NCI-H748 (cell line): Measurements from ENCODE around the gene TMPRSS7.

ENCODE experiments used
- DNase-seq: peaks from one replicate; lab custom pipeline; 2025; ENCODE audit not compliant: unreplicated experiment; lab: John Stamatoyannopoulos, UW

TMPRSS7 gene, protein sequence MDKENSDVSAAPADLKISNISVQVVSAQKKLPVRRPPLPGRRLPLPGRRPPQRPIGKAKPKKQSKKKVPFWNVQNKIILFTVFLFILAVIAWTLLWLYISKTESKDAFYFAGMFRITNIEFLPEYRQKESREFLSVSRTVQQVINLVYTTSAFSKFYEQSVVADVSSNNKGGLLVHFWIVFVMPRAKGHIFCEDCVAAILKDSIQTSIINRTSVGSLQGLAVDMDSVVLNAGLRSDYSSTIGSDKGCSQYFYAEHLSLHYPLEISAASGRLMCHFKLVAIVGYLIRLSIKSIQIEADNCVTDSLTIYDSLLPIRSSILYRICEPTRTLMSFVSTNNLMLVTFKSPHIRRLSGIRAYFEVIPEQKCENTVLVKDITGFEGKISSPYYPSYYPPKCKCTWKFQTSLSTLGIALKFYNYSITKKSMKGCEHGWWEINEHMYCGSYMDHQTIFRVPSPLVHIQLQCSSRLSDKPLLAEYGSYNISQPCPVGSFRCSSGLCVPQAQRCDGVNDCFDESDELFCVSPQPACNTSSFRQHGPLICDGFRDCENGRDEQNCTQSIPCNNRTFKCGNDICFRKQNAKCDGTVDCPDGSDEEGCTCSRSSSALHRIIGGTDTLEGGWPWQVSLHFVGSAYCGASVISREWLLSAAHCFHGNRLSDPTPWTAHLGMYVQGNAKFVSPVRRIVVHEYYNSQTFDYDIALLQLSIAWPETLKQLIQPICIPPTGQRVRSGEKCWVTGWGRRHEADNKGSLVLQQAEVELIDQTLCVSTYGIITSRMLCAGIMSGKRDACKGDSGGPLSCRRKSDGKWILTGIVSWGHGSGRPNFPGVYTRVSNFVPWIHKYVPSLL

DNA sequence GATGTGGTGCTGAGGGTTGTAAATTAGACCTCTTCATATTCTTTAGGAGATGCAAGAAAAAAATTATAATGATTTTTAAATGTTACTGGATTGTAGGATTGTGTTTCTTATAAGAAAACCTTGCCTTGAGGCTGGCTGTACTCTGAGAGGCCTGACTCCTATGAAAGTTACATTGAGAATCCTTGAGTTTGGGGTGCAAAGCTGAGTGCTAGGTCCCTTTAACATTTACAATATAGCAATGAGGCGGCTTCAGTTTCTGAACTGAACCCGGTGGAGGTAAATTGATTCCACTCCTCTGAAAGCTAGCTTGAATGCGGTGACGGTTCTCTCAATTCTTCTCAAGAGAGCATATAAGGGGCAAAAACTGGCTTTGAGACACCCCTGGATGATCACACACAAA lies at the start of gene TMPRSS7:
Gene TMPRSS7, plus strand, starts transcription at position 301 of the 400 bp plus-strand sequence. CDS start 110 bp downstream, outside the sequence.
- DNase-seq = no peak

DNA sequence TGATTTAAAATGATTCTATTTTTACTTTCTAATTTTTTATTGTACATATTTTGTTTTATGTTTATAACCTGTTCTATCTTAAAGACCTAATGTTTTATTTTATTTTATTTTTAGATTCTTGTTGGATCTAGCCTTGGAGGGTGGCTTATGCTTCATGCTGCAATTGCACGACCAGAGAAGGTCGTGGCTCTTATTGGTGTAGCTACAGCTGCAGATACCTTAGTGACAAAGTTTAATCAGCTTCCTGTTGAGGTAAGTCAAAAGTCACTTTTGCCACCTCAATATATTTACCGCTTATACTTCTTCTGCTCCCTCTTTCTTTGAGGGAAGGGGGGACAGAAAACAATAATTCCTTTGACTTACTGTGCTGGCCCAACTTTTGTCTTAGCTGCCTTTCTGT lies 47.7 kb upstream of the TMPRSS7 start:
- no peak for DNase-seq

DNA sequence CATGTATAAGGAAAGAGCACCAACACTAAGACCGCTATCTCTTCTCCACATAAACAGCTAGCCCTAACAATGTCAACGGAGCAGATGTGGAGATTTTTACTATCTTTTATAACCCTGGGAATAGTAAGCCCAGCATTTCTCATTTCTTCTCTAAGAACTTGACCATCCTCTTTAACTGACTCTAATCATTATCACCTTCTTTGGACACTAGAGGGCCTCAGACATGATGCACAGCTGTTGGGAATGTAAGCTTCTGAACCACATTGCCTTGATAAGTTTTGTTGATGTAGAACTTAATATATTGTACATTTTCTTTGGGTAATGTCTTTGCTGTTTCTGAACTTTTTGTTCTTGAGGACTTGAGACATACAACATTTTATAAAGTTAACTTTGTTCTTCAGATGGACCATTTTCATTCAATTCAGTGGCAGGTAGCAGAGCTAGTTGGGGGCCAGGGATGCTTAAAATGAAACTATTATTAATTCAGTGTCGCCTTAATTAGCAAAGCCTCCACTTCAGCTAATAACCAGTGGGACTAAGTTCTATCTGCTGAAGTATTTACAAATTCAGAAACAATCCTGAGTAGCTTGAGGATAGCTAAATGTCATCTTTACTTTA lies 45.4 kb upstream of the TMPRSS7 start:
- peak; percentile 63 for DNase-seq

DNA sequence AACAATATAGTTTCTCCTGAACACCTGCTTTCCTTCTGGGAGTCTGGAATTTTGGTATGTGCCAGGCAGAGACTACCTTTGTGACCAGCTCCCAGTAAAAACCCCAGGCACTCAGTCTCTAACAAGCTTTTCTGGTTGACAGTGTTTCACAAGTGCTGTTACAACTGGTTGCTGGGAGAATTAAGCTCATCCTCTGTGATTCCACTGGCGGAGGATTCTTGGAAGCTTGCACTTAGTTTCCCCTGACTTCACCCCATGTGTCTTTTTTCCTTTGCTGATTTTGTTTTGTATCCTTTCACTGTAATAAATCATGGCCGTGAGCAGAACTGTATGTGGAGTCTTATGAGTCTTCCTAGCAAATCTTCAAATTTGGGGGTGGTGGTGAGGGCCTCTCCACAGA lies 41.5 kb upstream of the TMPRSS7 start:
- DNase-seq = no peak

DNA sequence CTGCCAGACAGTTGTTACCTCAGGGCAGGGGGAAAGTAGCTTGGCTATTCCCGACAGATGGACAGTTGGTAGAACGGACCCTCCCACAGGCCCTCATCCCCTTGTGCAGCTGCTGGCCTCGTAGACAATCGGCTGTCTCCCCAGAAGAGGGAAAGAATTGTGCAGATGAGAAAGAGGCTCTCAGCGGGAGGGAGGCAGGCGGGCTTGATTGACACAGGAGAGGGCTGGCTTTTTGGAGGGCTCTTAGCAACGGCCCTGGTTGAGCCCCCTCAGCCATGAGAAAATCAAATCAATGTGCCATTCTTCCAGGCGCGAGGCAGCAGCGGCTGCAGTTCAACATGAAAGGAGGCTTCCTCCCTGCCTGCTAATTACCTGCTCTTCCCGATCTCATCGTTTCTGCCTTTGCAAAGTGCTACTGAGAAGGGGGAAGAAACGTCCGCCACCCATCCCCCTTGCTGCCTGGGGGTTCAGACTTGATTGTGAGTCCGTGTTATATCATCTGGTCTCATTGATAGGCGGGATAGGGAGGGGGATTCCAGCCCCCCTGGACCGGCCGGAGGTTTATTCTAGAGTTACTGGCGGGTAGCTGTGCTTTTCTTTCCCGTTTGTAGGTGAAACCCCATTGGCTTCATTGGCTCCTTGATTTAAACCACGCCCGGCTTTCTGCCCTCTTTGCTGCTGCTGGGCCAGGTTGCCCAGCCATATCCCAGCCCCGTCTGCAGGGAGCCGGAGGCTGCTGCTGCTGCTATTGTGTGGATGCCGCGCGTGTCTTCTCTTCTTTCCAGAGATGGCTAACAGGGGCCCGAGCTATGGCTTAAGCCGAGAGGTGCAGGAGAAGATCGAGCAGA lies 35.7 kb upstream of the TMPRSS7 start, which contains the start of gene TAGLN3:
Gene TAGLN3, plus strand, starts transcription at position 287 of the 848 bp plus-strand sequence. Its CDS starts 501 bp downstream, at position 788.
- DNase-seq = peak; percentile 92

DNA sequence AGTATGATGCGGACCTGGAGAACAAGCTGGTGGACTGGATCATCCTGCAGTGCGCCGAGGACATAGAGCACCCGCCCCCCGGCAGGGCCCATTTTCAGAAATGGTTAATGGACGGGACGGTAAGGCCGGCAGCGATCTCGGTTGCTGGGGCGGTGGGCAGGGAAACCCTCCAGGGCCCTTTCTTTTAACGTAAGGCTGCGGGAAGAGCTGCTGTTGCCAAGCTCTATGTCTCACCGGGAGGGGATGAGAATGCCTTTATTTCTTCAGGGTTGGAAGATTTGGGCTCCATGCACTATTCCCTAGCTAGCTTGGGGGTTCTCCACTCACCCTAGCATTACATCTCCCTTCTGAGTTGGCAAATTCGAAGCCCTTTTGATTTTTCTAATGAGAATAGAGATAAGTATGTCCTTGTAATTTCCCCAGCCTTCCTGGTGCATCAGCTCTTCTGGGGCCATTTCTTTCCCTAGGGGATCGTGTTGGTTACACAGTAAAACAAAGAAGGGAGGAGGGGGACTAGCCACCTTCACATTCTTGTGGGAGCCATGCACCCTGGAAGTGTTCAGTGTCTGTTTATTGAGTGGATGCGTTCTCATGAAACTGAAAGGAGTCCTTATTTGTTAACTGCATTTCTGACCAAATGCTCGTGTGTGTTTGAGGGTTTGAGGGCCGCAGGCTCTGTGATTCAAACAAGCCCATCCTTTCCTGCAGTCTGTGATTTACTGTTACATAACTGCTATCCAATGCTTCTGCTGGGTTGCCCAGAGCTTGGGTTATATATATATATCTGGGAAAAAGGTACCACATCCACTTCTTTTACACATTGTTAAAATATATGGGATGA lies 34.8 kb upstream of the TMPRSS7 start:
- DNase-seq = peak; percentile 55

DNA sequence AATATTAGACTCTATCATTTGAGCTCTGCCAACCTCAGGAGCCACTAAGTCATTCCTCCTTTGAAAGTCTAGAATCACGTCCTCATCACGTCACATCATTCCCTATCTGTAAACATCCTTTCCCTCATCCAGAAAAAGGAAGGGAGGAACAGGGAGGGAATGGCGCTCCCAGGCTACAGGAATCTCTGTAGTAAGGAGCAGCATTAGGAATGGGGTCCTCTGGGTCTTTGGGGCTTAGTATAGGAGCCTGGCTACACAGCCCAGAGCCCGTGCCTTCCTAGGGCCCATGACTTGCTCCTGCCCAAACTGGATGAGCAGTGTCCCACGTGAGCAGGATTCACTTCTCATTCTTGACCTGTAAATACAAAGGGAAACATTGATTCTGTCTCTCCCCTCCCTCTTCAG lies 34.2 kb upstream of the TMPRSS7 start:
- peak; percentile 26 for DNase-seq

DNA sequence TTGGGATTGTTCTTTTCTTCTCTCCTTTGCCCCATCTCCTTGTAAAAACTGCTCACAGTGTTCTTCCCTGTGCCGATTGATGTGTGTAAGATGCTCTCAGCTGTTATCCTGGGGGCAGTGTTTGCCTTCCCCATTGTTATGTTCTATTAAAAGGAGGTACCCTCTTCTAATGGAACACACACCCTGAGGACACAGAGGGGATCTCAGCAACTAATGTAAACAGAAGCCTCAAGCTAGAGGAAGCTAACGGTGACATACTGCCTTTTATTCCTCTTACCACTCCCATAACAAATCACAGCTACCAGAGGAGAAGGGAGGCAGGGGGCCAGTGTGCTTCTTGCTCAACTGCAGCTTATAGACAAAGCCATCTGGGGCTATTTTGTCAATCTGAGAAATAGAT lies 33.6 kb upstream of the TMPRSS7 start:
- DNase-seq = peak; percentile 77

DNA sequence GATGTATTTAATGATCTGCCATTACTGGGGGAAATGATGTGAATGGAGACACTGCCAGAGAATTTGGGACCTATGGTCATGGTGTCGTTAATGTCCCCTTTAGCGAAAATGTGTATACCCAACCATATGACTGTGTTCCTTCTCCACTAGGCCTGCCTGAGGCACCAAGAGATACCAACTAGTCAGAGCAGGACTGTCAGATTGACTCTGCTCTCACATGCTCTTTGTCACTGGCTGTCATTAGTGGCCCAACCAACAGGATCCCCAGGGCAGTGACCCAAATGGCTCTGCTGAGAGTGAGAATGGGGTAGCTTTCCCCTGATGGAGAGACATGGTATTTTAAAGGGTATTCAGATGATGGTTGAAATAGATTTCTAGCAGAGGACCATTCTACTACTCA lies 33.0 kb upstream of the TMPRSS7 start:
- no peak for DNase-seq

DNA sequence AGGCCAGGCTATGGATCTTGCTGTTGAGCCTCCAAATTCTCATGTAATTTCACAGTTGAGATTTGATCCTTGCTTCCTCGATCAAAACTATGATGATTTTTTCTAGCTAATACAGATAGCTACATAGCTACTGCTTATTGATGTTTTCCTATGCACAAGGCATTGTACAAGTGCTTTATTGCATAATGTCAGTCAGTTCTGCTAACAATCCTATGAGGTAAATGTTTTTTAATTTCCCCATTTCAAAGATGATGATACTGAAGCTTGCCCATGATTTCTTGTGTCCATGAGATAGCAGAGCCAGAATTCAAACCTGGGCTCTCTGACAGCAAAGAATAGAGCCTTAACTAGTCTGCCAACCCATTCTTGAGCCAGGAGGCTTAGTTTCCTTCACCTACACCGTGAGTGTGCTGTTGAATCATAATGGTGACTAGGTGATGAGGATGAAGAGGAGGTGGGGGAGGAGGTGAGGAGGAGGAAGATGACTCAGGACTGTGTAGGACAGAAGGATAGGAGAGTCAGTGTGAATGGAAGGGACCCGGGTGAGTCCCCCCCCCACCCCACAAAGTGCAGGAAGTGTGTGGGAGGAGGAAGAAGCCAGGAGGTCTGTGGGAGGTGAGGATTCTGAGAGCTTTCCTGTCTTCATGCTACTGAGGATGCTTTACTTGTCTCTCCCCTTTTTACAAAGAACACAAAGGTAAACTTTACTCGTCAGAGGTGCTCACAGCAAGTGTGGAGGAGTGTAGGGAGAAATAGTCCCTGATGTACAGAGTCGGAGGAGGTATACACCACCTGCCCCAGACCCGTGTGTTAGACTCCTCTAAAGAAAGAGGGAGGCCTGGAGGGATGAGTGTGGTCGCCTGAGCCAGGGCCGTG lies 32.2 kb upstream of the TMPRSS7 start:
- no peak for DNase-seq

DNA sequence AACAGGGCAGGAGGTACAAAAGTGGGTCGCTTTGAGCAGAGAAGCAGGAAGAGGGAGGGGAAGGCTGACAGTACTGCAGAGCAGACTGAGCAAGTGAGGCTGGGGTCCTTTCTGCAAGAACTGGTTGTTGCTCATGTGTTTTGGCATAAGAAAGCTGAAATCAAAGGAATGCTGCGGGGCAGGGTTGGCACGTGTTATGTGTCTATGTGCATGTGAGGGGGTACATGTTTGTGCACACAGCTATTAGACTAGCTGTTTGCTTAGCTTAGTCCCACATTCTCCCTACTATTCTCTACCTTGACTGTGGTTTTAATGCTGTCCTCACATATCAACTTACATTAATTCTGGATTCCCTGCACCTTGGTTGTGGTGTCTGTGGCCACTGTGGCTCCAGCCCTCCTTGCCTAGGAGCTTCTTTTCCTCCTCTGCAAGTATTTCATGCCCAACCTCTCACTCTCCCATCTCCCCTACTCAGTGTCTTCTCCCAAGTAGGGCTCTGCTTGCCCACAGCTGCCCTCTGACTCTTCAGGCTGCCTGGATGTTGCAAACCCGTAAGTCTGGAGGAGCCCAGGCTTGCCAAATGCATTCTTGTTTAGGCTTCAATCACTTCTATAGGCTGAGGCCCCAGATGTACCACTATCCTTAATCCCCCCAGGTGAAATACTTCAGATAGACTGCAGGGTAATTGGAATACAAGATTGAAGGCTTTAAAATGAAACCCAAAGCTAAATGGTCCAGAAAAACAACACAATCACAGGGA lies 31.0 kb upstream of the TMPRSS7 start:
- DNase-seq = no peak

DNA sequence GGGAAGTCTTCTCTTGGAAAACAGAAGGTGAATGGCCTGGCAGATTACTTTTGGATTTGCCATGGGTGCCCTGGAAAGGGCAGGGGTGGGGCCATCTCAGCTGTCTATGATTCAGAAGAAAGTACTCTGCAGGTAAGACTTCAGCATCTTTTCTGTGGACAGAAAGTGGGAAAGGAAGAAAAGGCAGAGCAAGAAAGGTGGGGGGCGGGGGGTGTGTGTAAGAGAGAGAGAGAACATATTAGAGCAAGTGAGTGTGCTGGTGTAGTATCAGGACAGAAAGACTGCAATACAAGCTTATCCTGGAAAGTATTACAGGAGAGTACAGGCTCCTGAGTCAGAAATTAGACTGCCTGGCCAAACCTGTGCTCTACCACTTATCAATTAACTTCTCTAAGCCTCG lies 30.3 kb upstream of the TMPRSS7 start:
- no peak for DNase-seq

DNA sequence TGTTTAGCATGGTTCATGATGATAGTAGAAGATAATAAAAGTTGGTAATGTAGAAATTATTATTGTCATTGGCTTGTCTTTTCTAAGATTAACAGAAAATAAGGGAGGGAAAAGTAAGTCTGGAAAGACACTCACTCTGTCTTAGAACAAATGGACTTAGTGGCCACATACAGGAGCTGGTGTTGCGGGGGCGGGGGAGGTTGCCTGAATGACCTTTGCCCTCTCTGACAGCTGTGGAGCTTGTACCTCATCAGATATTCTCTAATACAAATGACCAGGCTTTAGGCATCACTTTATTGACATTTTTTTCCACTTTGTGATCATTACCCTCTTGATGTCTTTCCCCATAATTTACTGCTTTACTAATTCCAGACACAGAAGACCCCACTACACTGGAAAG lies 29.9 kb upstream of the TMPRSS7 start:
- DNase-seq = no peak

DNA sequence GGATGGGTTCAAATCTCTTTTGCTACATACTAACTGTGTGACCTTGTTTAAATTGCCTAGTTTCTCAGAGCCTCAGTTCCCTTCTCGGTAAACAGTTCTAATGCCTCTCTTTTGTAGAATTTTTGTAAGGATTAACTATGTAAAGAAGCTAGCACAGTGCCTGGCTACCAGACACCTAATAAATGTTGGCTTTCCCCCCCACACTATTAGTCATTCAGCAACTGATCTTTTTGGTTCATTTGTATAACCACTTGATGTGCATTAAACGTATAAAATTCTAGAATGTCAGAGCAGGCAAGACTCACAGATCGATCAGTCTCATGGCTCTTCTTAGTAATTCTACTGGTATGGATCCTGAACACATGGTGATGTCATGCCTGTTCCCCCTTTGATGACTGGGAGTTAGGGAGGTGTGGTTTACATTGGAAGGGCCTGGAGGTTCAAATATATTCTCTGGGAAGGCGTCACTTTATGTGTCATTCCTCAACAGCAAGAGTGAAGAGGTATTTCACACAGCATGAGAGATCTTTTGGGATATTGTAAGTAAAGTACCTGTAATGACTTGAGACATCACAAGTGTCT lies 29.4 kb upstream of the TMPRSS7 start:
- no peak for DNase-seq

DNA sequence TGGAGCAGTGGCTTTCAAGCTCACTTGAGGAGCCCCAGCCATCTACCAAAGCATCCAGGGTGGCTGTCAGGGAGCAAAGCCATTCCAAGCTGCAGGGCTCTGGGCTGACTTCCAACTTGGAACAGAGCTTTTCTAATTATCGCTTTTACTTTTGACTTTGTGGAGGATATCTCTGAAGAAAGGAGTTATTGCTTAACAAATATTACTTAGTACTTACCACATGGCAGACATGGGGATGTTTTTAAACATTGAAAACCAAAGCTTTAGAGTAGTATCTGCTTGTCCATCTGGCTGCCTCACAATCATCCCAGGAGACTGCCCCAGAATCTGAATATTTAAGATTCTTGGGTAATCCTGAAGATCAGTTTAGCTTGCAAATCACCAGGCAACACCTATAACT lies 26.9 kb upstream of the TMPRSS7 start:
- DNase-seq = no peak

DNA sequence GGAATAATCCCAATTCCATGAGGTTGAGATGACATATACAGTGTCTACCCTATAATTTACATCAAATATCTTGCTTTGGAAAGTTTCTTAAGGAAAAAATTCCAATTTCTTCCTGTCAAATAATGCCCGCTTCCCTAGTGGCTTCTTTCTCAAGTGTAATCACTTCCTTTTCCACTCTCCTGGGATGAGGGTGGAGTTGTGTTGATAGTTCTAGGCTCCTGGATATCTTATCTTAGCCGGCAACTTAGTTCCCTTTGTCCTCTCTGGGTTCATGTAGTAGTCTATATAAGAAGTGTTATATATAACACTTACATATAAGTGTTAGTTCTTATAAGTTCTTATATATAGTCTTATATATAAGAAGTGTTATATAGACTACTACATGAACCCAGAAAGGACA lies 24.9 kb upstream of the TMPRSS7 start:
- DNase-seq = no peak

DNA sequence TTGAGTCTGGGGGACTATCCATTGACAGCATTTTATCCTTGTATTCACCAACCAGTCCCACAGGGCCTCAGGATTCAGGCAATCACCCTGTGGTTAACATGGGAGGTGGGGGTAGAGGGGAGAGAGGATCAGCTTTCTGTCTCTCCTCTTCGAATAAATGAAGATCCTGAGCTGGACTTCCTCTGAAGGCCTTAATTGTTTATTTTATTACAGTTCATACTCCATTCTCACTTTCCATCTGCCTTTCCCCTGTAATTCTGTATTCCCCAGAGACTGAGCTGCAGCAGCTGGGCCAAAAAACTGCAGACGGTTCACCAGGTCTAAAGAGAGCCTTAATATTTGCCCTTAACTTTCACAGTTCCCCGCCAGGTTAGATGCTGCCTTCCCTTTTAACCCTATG lies 23.9 kb upstream of the TMPRSS7 start:
- peak; percentile 2 for DNase-seq
